GM12865 (cell line): ENCODE data around the gene TBC1D4.

ENCODE experiments used
- DNase-seq: peaks from one replicate; pipeline ENCODE4 v3.0.0; 2010; ENCODE audit warnings: low read depth
- H3K4me3 ChIP-seq: 2 replicates; pipeline ENCODE4 v1.5.1; 2011; ENCODE audit warnings: mild to moderate bottlenecking, low read depth, low read length, control low read depth
- TF ChIP-seq, protein P1 (sequence below): IDR thresholded peaks from 2 replicates; pipeline ENCODE4 v1.5.1; 2011; ENCODE audit warnings: low read length, control low read depth, low read depth, inconsistent platforms; ENCODE audit not compliant: insufficient read depth; ENCODE audit errors: missing control alignments

Gene TBC1D4

DNA sequence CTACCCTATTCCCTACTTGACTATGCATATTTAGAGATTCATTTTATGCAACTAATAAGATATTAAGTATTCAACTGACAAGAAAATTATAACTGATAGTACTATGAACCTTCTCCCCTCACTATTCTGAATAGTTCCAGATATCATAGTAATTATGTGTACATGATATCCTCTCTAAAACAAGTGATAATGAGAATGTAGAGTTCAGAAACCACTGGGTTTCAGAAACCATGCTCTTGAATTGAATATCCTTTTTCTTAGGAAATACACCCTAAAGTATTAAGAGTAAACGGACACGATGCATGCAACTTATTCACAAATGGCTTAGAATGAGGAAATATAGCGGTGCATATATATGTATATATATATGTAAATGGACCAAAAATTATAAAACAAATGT is 160.9 kb downstream of the TBC1D4 start:
- no peak for DNase-seq
- H3K4me3 ChIP-seq: no peak overlapping the region
- TF ChIP-seq, protein P1, sequence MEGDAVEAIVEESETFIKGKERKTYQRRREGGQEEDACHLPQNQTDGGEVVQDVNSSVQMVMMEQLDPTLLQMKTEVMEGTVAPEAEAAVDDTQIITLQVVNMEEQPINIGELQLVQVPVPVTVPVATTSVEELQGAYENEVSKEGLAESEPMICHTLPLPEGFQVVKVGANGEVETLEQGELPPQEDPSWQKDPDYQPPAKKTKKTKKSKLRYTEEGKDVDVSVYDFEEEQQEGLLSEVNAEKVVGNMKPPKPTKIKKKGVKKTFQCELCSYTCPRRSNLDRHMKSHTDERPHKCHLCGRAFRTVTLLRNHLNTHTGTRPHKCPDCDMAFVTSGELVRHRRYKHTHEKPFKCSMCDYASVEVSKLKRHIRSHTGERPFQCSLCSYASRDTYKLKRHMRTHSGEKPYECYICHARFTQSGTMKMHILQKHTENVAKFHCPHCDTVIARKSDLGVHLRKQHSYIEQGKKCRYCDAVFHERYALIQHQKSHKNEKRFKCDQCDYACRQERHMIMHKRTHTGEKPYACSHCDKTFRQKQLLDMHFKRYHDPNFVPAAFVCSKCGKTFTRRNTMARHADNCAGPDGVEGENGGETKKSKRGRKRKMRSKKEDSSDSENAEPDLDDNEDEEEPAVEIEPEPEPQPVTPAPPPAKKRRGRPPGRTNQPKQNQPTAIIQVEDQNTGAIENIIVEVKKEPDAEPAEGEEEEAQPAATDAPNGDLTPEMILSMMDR: no peak

DNA sequence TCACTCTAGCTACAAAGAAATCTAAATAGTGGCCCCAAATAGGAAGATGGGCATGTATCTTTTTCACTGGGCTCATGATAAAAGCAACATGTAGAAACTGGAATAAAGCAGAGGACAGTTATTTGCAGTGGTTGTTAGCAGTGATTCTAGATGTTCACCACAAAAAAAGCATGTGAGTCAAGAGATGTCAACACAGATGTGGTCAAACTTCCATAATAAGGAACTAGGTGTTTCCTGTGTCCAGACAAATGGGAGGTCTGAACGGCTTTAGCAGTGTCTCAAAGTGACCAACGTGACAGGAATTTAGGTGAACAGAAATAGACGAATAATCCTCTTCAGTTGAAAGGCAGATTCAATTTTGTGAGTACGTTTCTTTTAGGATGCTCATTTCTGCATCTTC is 162.7 kb downstream of the TBC1D4 start:
- DNase-seq: no peak
- H3K4me3 ChIP-seq: no peak overlapping the region
- TF ChIP-seq, protein P1: no peak

GRCh38 chr13:75318138-75318833 is 163.7 kb downstream of the TBC1D4 start:
- TF ChIP-seq, protein P1: no peak
- H3K4me3 ChIP-seq: no peak overlapping the region
- DNase-seq: no peak

DNA sequence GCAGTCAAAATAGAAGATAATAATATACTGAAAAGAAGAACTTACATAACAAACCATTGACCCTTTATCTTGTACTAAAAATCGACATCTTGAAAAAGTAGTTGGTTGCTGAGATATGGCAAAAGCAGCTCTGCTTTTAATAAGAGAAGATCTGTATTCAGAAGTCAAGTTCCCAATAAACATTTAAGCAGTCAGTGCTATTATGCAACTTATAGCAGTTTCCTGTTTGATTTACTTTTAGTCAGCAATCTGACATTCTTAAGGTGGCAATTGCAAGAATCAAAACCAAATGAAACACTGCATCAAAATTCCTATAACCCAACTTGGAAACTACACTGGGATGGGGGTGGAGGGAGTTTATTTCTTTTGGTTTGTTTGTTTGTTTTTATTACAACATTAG is 165.5 kb downstream of the TBC1D4 start:
- TF ChIP-seq, protein P1: no peak
- DNase-seq: no peak
- no peak overlapping the region for H3K4me3 ChIP-seq

- peak; percentile 64 for DNase-seq
- TF ChIP-seq, protein P1: no peak
- no peak overlapping the region for H3K4me3 ChIP-seq
Measured at GRCh38 chr13:75312884-75313520, 169.0 kb downstream of the TBC1D4 start.

DNA sequence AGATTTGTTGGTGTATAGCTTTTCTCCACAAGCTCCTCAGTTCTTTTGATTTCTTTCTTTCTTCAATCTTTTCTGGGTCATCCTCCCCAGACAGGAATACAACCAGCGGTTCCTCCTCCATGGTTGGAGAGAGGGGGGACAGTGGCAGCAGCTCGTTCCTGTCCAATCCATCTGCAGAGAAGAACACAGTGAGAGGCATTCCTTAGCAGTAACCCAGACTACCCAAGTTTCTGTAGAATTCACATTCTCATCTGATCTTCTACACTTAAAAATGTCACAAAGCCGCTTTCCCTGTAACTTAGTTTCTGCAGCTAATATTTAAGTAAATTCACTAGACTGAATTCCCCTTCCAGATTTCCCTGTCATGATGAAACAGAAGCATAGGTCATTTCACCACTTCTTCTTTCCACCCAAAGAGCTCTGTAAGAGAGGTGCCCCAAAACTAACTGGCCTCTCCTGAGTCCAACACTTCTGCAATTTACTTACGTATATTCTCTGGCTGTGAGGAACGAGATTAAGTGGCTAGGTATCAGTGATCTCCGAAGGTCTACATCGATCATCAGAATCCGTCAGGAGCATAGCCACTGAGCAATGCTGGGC is 171.9 kb downstream of the TBC1D4 start:
- TF ChIP-seq, protein P1: no peak
- H3K4me3 ChIP-seq: peak overlapping the region; percentile 51
- peak; percentile 36 for DNase-seq
